IPS-15b (cell line): Measurements from ENCODE around the gene AGAP1.

Experiments
- H3K27me3 ChIP-seq: one replicate; pipeline ENCODE4 v1.6.1; 2013; ENCODE audit warnings: low read length; ENCODE audit not compliant: control insufficient read depth, insufficient read depth
- H3K36me3 ChIP-seq: one replicate; pipeline ENCODE4 v1.6.1; 2013; ENCODE audit warnings: low read length; ENCODE audit not compliant: control insufficient read depth, insufficient read depth
- H3K4me1 ChIP-seq: one replicate; pipeline ENCODE4 v1.6.1; 2013; ENCODE audit warnings: mild to moderate bottlenecking, low read length; ENCODE audit not compliant: control insufficient read depth, insufficient read depth
- H3K4me3 ChIP-seq: one replicate; pipeline ENCODE4 v1.5.1; 2013; ENCODE audit warnings: low read depth, low read length
- H3K9ac ChIP-seq: one replicate; pipeline ENCODE4 v1.6.1; 2013; ENCODE audit warnings: low read depth, mild to moderate bottlenecking, low read length
- H3K9me3 ChIP-seq: one replicate; pipeline ENCODE4 v1.6.1; 2013; ENCODE audit warnings: mild to moderate bottlenecking, low read length; ENCODE audit not compliant: control insufficient read depth, insufficient read depth

Gene AGAP1

DNA sequence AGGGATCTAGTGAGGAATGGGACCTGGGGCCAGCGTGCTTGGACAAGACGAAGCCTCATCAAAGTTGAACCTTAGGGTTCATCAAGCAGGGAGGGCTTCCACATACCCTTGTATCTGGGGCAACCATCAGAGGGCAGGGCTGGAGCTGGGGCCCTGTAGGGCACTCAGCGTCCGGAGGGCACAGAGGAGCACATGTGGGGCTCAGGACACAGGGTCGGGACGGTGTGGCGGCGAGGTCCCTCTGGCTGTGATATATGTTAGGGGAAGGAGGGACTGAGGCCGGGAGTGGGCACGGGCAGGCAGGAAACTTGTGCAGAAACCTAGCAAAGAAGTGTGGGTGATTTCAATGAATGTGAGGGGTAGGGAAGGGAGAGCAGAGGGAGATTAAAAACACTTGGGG lies 244.0 kb downstream of the AGAP1 start:
- no peak overlapping the region for H3K4me3 ChIP-seq
- no peak overlapping the region for H3K9ac ChIP-seq
- no peaks in the 10 kb centered on the region for H3K27me3 ChIP-seq
- H3K4me1 ChIP-seq, result no peaks in the 10 kb centered on the region
- no peaks in the 10 kb centered on the region for H3K9me3 ChIP-seq
- peaks cover 11% of the 10 kb centered on the region for H3K36me3 ChIP-seq

GRCh38 chr2:235739704-235740415 lies 246.0 kb downstream of the AGAP1 start:
- Histone ChIP-seq H3K36me3 (peaks cover 11% of the 10 kb centered on the region), H3K9me3 (no peaks in the 10 kb centered on the region), H3K4me3 (no peak overlapping the region), H3K27me3 (no peaks in the 10 kb centered on the region), H3K9ac (no peak overlapping the region), H3K4me1 (no peaks in the 10 kb centered on the region)

GRCh38 chr2:235740821-235741220 lies 247.0 kb downstream of the AGAP1 start:
- no peaks in the 10 kb centered on the region for H3K4me1 ChIP-seq
- H3K9ac ChIP-seq, result no peak overlapping the region
- H3K36me3 ChIP-seq, result peaks cover 5% of the 10 kb centered on the region
- no peaks in the 10 kb centered on the region for H3K27me3 ChIP-seq
- no peaks in the 10 kb centered on the region for H3K9me3 ChIP-seq
- H3K4me3 ChIP-seq, result no peak overlapping the region

GRCh38 chr2:235744161-235744560 lies 250.3 kb downstream of the AGAP1 start:
- H3K36me3 ChIP-seq, result no peaks in the 10 kb centered on the region
- no peaks in the 10 kb centered on the region for H3K27me3 ChIP-seq
- H3K4me3 ChIP-seq, result no peak overlapping the region
- no peaks in the 10 kb centered on the region for H3K9me3 ChIP-seq
- peaks cover 17% of the 10 kb centered on the region for H3K4me1 ChIP-seq
- no peak overlapping the region for H3K9ac ChIP-seq

DNA sequence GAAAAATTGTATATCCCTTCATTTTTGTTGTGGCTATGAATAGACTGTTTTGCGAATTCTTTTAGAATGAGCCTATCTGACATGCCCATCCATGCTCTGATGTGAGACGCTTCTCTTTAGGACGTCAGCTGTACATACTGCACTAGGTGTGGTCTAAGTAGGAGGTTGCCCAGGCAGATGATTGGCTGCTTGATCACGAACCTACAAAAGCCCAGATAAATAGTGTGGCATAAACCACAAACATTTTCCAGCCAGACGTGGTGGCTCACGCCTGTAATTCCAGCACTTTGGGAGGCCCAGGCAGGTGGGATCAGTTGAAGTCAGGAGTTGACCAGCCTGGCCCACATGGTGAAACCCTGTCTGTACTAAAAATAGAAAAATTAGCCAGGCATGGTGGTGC lies 251.8 kb downstream of the AGAP1 start:
- Histone ChIP-seq H3K27me3 (no peaks in the 10 kb centered on the region), H3K9ac (no peak overlapping the region), H3K4me1 (peaks cover 17% of the 10 kb centered on the region), H3K36me3 (no peaks in the 10 kb centered on the region), H3K9me3 (no peaks in the 10 kb centered on the region), H3K4me3 (no peak overlapping the region)

DNA sequence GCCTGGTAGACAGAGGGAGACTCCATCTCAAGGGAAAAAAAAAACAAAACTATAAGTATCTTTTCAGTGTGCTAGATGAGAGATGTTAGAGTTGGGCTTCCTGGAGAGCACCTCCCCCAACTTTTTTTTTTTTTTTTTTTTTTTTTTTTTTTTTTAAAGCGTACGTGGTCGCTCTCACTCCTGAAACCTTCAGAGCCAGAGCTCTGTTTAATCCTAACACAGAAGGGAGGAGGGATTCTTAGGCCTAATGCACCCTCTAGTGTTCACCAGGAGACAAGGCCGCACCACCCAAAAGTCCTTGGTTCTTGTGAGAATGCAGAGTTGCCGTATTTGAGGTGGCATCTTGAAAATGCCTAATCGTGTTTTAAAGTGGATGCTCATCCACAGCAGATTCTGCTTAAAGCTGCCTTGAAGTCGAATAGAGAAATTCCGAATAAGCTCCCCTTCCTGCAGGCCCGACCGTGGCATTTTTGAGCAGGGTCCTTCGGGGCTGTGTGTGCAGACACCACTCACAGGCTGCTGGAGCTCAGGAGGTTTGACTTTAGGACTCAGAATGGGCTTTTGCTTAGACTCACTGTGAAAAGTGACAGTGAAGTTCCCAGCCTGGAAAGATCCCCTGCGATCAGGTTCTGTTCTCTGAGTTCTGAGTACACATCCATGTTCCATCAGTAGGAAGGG lies 252.6 kb downstream of the AGAP1 start:
- Histone ChIP-seq H3K4me1 (peaks cover 17% of the 10 kb centered on the region), H3K4me3 (no peak overlapping the region), H3K9me3 (no peaks in the 10 kb centered on the region), H3K36me3 (no peaks in the 10 kb centered on the region), H3K27me3 (no peaks in the 10 kb centered on the region), H3K9ac (no peak overlapping the region)

DNA sequence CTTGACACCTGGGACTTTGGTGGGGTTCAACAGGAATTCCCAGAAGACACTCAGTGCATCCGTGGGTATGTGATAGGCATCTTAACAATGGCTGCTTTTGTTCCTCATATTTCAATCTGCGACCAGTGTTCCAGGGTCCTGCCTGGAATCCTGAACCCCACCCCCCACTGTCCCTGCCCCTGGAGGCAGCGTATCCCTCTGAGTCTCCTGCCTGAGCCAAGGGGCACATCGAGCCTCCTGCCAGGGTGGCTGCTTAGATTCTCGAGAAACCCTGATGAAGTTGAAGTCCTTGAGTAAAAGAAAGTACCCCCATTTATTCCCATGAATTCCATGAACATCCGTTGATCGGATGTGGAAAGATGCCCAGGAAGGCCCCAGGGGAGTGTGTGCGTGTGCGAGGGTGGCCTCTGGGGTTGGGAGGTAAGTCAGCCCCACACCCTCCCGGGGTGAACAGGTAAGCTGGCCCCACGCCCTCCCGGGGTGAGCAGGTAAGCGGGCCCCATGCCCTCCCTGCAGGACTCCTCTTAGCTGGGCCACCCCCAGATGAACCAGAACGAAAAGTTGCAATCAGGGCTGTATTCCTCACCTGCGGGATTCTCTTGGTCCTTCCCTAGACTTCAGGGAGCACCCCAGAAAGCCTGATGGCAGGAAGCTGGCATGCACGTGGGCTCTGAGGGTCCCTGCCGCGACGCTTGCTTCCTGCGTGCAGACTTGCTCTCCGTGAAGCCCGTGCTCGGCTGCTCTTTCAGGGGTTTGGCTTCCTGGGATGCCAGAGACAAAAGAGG lies 253.3 kb downstream of the AGAP1 start:
- peaks cover 3% of the 10 kb centered on the region for H3K36me3 ChIP-seq
- peaks cover 17% of the 10 kb centered on the region for H3K4me1 ChIP-seq

GRCh38 chr2:235747786-235748091 lies 253.9 kb downstream of the AGAP1 start:
- peaks cover 17% of the 10 kb centered on the region for H3K4me1 ChIP-seq
- H3K36me3 ChIP-seq, result peaks cover 3% of the 10 kb centered on the region
- no peak overlapping the region for H3K4me3 ChIP-seq
- no peak overlapping the region for H3K9ac ChIP-seq
- H3K9me3 ChIP-seq, result no peaks in the 10 kb centered on the region
- H3K27me3 ChIP-seq, result no peaks in the 10 kb centered on the region

More for the DNA sequence above, 253.3 kb downstream of the AGAP1 start:
- no peak overlapping the region for H3K9ac ChIP-seq
- no peaks in the 10 kb centered on the region for H3K9me3 ChIP-seq
- no peak overlapping the region for H3K4me3 ChIP-seq
- H3K27me3 ChIP-seq, result no peaks in the 10 kb centered on the region

GRCh38 chr2:235749121-235749770 lies 255.4 kb downstream of the AGAP1 start:
- no peaks in the 10 kb centered on the region for H3K9me3 ChIP-seq
- H3K27me3 ChIP-seq, result no peaks in the 10 kb centered on the region
- peaks cover 17% of the 10 kb centered on the region for H3K4me1 ChIP-seq
- H3K9ac ChIP-seq, result no peak overlapping the region
- H3K4me3 ChIP-seq, result no peak overlapping the region
- H3K36me3 ChIP-seq, result peaks cover 3% of the 10 kb centered on the region

DNA sequence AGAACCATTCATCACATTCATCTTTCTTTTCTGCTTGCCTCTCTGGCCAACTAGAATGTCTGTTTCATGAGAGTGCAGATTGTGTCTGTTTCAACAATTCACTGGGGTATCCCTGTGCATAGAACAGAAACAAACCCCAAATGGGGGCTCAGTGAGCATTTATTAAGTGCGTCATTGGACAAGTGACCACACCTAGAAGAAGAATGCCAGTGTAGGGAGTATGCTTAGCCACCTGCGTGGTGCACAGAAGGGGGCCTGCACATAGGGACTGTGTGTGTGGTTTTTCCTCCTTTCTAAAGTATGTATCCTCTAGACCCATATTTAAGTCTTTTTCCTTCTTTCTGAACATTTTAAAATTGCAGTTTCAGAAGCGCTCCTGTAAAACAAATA lies 255.9 kb downstream of the AGAP1 start:
- Histone ChIP-seq H3K27me3 (no peaks in the 10 kb centered on the region), H3K4me3 (no peak overlapping the region), H3K36me3 (peaks cover 3% of the 10 kb centered on the region), H3K9ac (no peak overlapping the region), H3K4me1 (peaks cover 21% of the 10 kb centered on the region), H3K9me3 (no peaks in the 10 kb centered on the region)

DNA sequence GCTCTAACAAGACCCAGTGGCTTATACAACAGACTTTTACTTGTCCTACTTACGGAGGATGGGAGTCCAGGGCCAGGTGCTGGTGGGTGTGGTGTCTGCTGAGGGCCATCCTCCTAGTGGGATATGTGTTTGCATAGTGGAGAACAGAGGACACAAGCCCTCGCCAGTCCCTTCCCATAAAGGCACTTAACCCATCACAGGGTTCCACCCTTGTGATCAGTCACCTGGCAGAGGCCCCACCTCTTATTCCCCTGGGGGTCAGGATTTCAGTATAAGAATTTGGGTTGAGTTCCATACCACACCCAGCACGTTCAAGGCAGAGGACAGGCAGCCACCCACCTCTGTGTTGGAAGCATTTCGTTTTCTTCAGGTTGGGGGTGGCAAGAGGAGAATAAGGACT lies 259.0 kb downstream of the AGAP1 start:
- Histone ChIP-seq H3K9ac (no peak overlapping the region), H3K9me3 (no peaks in the 10 kb centered on the region), H3K36me3 (peaks cover 3% of the 10 kb centered on the region), H3K27me3 (no peaks in the 10 kb centered on the region), H3K4me1 (peaks cover 9% of the 10 kb centered on the region), H3K4me3 (no peak overlapping the region)
